IMR-90 (cell line): ENCODE results near the gene ADAT1. TPM values are rescaled to one million over a fixed set of nuclear protein-coding genes. Genes with fewer than 3 reads are reported as not detected.
A peak's percentile ranks its signal among the peaks of the same experiment; 100 is the strongest.

Experiments used
- ATAC-seq: fragments of 200-7000 bp; cut with Tn5 transposase; 2 replicates; pipeline ENCODE4 v1.9.1; 2020; ENCODE audit warnings: low read depth, mild to moderate bottlenecking, moderate library complexity
- BruUV-seq: library from RNA; stranded (reverse); fragments of 400-500 nt; replicated peaks from 2 replicates; lab custom pipeline; 2021; lab: Mats Ljungman, UMichigan
- CTCF ChIA-PET: fragments of 300-600 bp; formaldehyde crosslinking; extraction: SDS; loops from one replicate; lab custom pipeline; 2021; ENCODE audit warnings: antibody characterized with exemption; lab: Yijun Ruan, JAX
- POLR2A ChIA-PET: fragments of 300-600 bp; sonication (Branson Sonifier 250); formaldehyde crosslinking; loops from one replicate; lab custom pipeline; 2022; ENCODE audit warnings: antibody characterized with exemption; ENCODE audit not compliant: unreplicated experiment; lab: Charles Lee
- DNase-seq: peaks from one replicate; pipeline ENCODE4 v3.0.0; 2013
- H2AFZ ChIP-seq: replicated peaks from 2 replicates; pipeline ENCODE3; 2013; ENCODE audit warnings: low read length, mild to moderate bottlenecking; ENCODE audit not compliant: poor library complexity
- H2AK5ac ChIP-seq: 2 replicates; pipeline ENCODE4 v1.6.1; 2013; ENCODE audit warnings: low read depth, low read length, inconsistent platforms
- H2AK9ac ChIP-seq: replicated peaks from 2 replicates; pipeline ENCODE3; 2013; ENCODE audit warnings: mild to moderate bottlenecking, low read depth, low read length, moderate library complexity; ENCODE audit not compliant: poor library complexity
- H2BK120ac ChIP-seq: 2 replicates; pipeline ENCODE4 v1.6.1; 2013; ENCODE audit warnings: low read depth, low read length, inconsistent platforms
- H2BK15ac ChIP-seq: 3 replicates; pipeline ENCODE4 v1.6.1; 2013; ENCODE audit warnings: low read depth, low read length, inconsistent platforms
- H2BK20ac ChIP-seq: 2 replicates; pipeline ENCODE4 v1.6.1; 2013; ENCODE audit warnings: low read depth, mild to moderate bottlenecking, inconsistent platforms, low read length, moderate library complexity
- H2BK5ac ChIP-seq: 2 replicates; pipeline ENCODE4 v1.6.1; 2013; ENCODE audit warnings: mild to moderate bottlenecking, low read depth, low read length, inconsistent platforms; ENCODE audit not compliant: poor library complexity, severe bottlenecking
- H3K14ac ChIP-seq: replicated peaks from 2 replicates; pipeline ENCODE4 v1.6.1; 2013; ENCODE audit warnings: low read depth, low read length, inconsistent platforms
- H3K18ac ChIP-seq: 2 replicates; pipeline ENCODE4 v1.6.1; 2013; ENCODE audit warnings: low read depth, low read length, control low read depth
- H3K23ac ChIP-seq: 2 replicates; pipeline ENCODE4 v1.6.1; 2013; ENCODE audit warnings: low read depth, low read length, inconsistent platforms
- H3K27ac ChIP-seq: 2 replicates; pipeline ENCODE4 v1.5.1; 2013; ENCODE audit warnings: mild to moderate bottlenecking, control low read depth, low read length; ENCODE audit not compliant: insufficient read depth
- H3K27me3 ChIP-seq: 2 replicates; pipeline ENCODE4 v1.6.1; 2013; ENCODE audit warnings: low read length; ENCODE audit not compliant: control insufficient read depth, insufficient read depth
- H3K36me3 ChIP-seq: 2 replicates; pipeline ENCODE4 v1.6.1; 2013; ENCODE audit warnings: low read length, mixed read lengths; ENCODE audit not compliant: control insufficient read depth, insufficient read depth
- H3K4ac ChIP-seq: 2 replicates; pipeline ENCODE4 v1.6.1; 2013; ENCODE audit warnings: low read depth, low read length, inconsistent platforms
- H3K4me1 ChIP-seq: 2 replicates; pipeline ENCODE4 v1.6.1; 2013; ENCODE audit warnings: low read length, mixed read lengths; ENCODE audit not compliant: control insufficient read depth, insufficient read depth
- H3K4me2 ChIP-seq: 2 replicates; pipeline ENCODE4 v1.6.1; 2013; ENCODE audit warnings: low read depth, mild to moderate bottlenecking, control low read depth, low read length, moderate library complexity
- H3K4me3 ChIP-seq: 2 replicates; pipeline ENCODE4 v1.5.1; 2013; ENCODE audit warnings: low read depth, mild to moderate bottlenecking, control low read depth, low read length, moderate library complexity; ENCODE audit not compliant: insufficient read depth
- H3K56ac ChIP-seq: 2 replicates; pipeline ENCODE4 v1.6.1; 2013; ENCODE audit warnings: low read length, inconsistent platforms; ENCODE audit not compliant: insufficient read depth; ENCODE audit errors: extremely low read depth
- H3K79me1 ChIP-seq, 2 experiments: 2 replicates each; pipeline ENCODE4 v1.6.1; 2013; ENCODE audit warnings: low read length in 2 of 2, inconsistent platforms in 1 of 2, low read depth in 1 of 2
- H3K9ac ChIP-seq: 2 replicates; pipeline ENCODE4 v1.6.1; 2013; ENCODE audit warnings: low read depth, low read length, control low read depth
- H3K9me1 ChIP-seq: 2 replicates; pipeline ENCODE4 v1.6.1; 2013; ENCODE audit warnings: low read length, inconsistent platforms; ENCODE audit not compliant: insufficient read depth
- H3K9me3 ChIP-seq: 2 replicates; pipeline ENCODE4 v1.6.1; 2013; ENCODE audit warnings: low read length; ENCODE audit not compliant: control insufficient read depth, insufficient read depth
- H4K20me1 ChIP-seq: 2 replicates; pipeline ENCODE4 v1.6.1; 2013; ENCODE audit warnings: low read length, inconsistent platforms; ENCODE audit not compliant: insufficient read depth
- H4K5ac ChIP-seq: 2 replicates; pipeline ENCODE4 v1.6.1; 2013; ENCODE audit warnings: mild to moderate bottlenecking, low read depth, low read length, control low read depth
- H4K8ac ChIP-seq, 2 experiments: 2 replicates each; pipeline ENCODE4 v1.6.1; 2013; ENCODE audit warnings: low read depth in 2 of 2, low read length in 2 of 2, control low read depth in 1 of 2, inconsistent platforms in 1 of 2
- H4K91ac ChIP-seq: 2 replicates; pipeline ENCODE4 v1.6.1; 2013; ENCODE audit warnings: low read depth, low read length, inconsistent platforms; ENCODE audit not compliant: insufficient read depth
- CEBPB ChIP-seq: IDR thresholded peaks from 2 replicates; pipeline ENCODE4 v1.6.1; 2012; ENCODE audit warnings: low read depth, low read length, improper control_type of control experiment
- MAZ ChIP-seq: IDR thresholded peaks from 2 replicates; pipeline ENCODE4 v1.6.1; 2012; ENCODE audit warnings: low read depth, mild to moderate bottlenecking, low read length, improper control_type of control experiment, moderate library complexity, borderline replicate concordance
- RAD21 ChIP-seq: IDR thresholded peaks from 2 replicates; pipeline ENCODE4 v1.6.1; 2012; ENCODE audit warnings: low read length, improper control_type of control experiment
- WGBS, 2 experiments: methylation state at CpG; one replicate each; pipeline versions ENCODE4 v1.1.5 to v1.1.7; 2013; ENCODE audit warnings: missing lambda C conversion rate in 2 of 2; ENCODE audit not compliant: insufficient read length in 1 of 2; ENCODE audit errors: extremely low coverage in 2 of 2; 5-methylcytosine and 5-hydroxymethylcytosine counted together
- dilution Hi-C: fragments of 300-500 bp; cut with HindIII; formaldehyde crosslinking; loops from one replicate; pipeline ENCODE4 v1.14.3; 2018; ENCODE audit warnings: low sequenced_read_pairs; ENCODE audit not compliant: unreplicated experiment
- in situ Hi-C: fragments of 300-500 bp; cut with MboI; formaldehyde crosslinking; loops from 3 replicates; pipeline ENCODE4 v1.14.3; 2019; ENCODE audit warnings: low sequenced_read_pairs, inconsistent platforms, mixed read lengths
- intact Hi-C: fragments of 100-400 bp; cut with micrococcal nuclease; formaldehyde crosslinking; loops from 2 replicates; pipeline ENCODE4 v1.10.0; 2022
- polyA plus RNA-seq, 3 experiments: library from polyadenylated mRNA; depleted of rRNA; stranded (reverse); fragments of >200 nt; gene quantifications; 2 replicates each; pipeline ENCODE4 v1.2.3, GENCODE V29; 2012; ENCODE audit warnings: low replicate concordance in 1 of 3
- total RNA-seq: library from RNA; depleted of rRNA; stranded (reverse); fragments of >200 nt; gene quantifications from 2 replicates; pipeline ENCODE4 v1.2.3, GENCODE V29; 2012
- TF ChIP-seq, protein P1 (sequence below): fragments of 150-350 bp; IDR thresholded peaks from 2 replicates; pipeline ENCODE4 v1.6.1; 2016; ENCODE audit warnings: low read depth, mild to moderate bottlenecking, low read length, moderate library complexity, borderline replicate concordance

The ADAT1 gene
- total and polyA plus RNA-seq, 2 of the 4 experiments (the other 2 are of a cell fraction), result 22.7 to 52.9 TPM

DNA sequence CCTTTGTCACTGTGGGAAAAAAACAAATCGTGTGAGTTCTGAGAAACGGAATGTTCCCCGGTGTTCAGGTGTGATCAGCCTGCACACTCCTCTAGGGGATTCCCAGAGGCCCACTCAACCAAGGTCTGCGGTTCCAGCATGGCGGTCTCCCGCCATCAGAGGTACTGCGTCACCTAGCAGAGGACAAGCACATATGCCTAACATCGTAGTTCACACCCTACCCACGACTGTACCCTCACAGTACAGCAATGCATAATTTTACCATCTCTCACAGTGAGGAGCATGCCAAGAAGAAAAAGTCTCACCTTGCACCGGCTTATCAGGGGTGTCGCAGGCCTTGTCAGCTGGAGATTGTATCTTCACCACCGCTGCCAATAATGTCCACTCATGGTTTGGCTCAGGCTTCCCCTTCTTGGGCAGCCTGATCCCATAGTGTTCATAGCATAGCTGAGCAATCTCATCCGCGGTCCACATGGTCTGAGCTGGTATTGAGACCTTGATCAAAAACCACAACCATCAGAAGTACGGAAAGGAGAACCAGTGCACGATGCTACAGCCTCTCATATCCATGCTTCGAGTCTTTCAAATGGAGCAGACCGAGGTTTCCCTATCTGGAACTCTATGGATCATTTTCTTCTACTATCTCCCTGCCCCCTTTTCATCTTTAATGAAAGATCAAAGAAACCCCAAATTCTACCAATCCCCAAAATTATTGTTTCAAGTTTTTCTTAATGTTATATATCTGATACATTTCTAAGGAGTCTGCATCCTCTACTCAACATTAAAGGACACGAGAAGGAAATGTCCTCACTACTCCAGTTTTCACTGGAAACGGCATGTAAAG, 2.5 kb downstream of the ADAT1 start (continued):
- TF ChIP-seq, protein P1, sequence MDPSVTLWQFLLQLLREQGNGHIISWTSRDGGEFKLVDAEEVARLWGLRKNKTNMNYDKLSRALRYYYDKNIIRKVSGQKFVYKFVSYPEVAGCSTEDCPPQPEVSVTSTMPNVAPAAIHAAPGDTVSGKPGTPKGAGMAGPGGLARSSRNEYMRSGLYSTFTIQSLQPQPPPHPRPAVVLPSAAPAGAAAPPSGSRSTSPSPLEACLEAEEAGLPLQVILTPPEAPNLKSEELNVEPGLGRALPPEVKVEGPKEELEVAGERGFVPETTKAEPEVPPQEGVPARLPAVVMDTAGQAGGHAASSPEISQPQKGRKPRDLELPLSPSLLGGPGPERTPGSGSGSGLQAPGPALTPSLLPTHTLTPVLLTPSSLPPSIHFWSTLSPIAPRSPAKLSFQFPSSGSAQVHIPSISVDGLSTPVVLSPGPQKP, result no peak

DNA sequence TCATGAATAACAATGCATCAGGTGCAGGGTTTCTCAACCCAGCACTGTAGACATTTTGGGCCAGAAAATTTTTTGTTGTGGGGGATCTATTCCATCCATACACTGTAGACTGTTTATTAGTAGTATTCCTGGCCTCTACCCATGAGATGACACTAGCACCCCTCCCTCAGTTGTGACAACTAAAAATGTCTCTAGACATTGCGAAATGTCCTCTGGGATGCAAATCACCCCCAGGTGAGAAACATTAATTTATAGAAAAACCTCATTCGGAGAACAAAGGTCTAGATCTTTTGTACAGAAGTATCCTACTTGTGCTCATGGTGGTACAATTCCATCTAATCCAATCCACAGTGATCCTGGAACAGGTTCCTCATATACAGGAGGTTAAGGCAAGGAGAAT, 4.3 kb downstream of the ADAT1 start:
- in situ Hi-C loops, result no loop called here
- Histone ChIP-seq H3K9me3 (no peaks in the 10 kb centered on the region), H2BK5ac (no peak overlapping the region), H3K4me2 (no peak overlapping the region), H3K4me3 (no peak overlapping the region), H3K4ac (no peak overlapping the region), H4K5ac (no peak overlapping the region), H3K36me3 (peaks cover 29% of the 10 kb centered on the region), H2BK15ac (no peak overlapping the region), H3K27me3 (no peaks in the 10 kb centered on the region), H3K14ac (no peak overlapping the region), H3K27ac (no peak overlapping the region), H2BK20ac (no peak overlapping the region), H3K56ac (no peak overlapping the region), H2AK9ac (no peak overlapping the region), H3K23ac (no peak overlapping the region), H4K20me1 (no peaks in the 10 kb centered on the region), H4K8ac (no peak overlapping the region), H4K91ac (no peak overlapping the region), H3K79me1 (peaks cover 21 to 23% of the 10 kb centered on the region in 2 experiments), H3K18ac (no peak overlapping the region), H3K9me1 (no peaks in the 10 kb centered on the region; the same call in 1 of the 2 replicates), H2AK5ac (no peak overlapping the region), H2BK120ac (no peak overlapping the region), H2AFZ (no peak overlapping the region), H3K4me1 (peaks cover 5% of the 10 kb centered on the region), H3K9ac (no peak overlapping the region)
- TF ChIP-seq RAD21 (no peak), MAZ (no peak), CEBPB (peak; percentile 64)
- DNase-seq (no peak), ATAC-seq (no peak)
- intact Hi-C loops, result no loop called here
- BruUV-seq, result no TSS peak
- dilution Hi-C loops, result no loop called here
- no CpG with 5 or more reads among the region's 2 CpGs for WGBS, 2 experiments
- POLR2A ChIA-PET, result no interaction called here
- CTCF ChIA-PET, result no interaction called here
